GM19397 (cell line): ENCODE data around the gene SEC31B.

Experiments
- ATAC-seq: cut with Tn5 transposase; IDR thresholded peaks from one replicate; pipeline ENCODE4 v1.9.1; 2021; ENCODE audit warnings: mild to moderate bottlenecking, moderate library complexity; ENCODE audit not compliant: unreplicated experiment

The SEC31B gene

GRCh38 chr10:100448951-100449350 lies 70.7 kb downstream of the SEC31B start:
- ATAC-seq: no peak

- no peak for ATAC-seq
Observed at GRCh38 chr10:100447663-100448062, 72.0 kb downstream of the SEC31B start.

- ATAC-seq: no peak
Observed at GRCh38 chr10:100446130-100446761, 73.4 kb downstream of the SEC31B start.

GRCh38 chr10:100442548-100442947 lies 77.1 kb downstream of the SEC31B start:
- ATAC-seq: no peak

- ATAC-seq: no peak
Observed at GRCh38 chr10:100438674-100439315, 80.9 kb downstream of the SEC31B start.
